ENCODE data around the gene SPDYE4. TPM values are rescaled to one million over a fixed set of nuclear protein-coding genes. Genes with fewer than 3 reads are reported as not detected.

SPDYE4 gene
- total RNA-seq, 1 donor from 2014 or later: not detected

GRCh38 chr17:8744086-8744785 lies 14.1 kb downstream of the SPDYE4 start:
- intact Hi-C loops (cut with DNase I): loop anchor here (2.0 to 10.0 kb wide), 2 partner anchors 333 to 359 kb away; partner anchors contain the start of gene RPL26
- DNase-seq (ENCODE audit: low spot score): peak; percentile 67

GRCh38 chr17:8742819-8743218 lies 15.5 kb downstream of the SPDYE4 start:
- peak; percentile 15 for DNase-seq (ENCODE audit: low spot score)
- intact Hi-C loops (cut with DNase I): loop anchor here (10.0 kb wide), 1 partner anchor 358 kb away; the partner anchor contains the start of gene RPL26

GRCh38 chr17:8742274-8742673 lies 16.1 kb downstream of the SPDYE4 start:
- intact Hi-C loops (cut with DNase I): loop anchor here (10.0 kb wide), 1 partner anchor 357 kb away; the partner anchor contains the start of gene RPL26
- peak; percentile 7 for DNase-seq (ENCODE audit: low spot score)

DNA sequence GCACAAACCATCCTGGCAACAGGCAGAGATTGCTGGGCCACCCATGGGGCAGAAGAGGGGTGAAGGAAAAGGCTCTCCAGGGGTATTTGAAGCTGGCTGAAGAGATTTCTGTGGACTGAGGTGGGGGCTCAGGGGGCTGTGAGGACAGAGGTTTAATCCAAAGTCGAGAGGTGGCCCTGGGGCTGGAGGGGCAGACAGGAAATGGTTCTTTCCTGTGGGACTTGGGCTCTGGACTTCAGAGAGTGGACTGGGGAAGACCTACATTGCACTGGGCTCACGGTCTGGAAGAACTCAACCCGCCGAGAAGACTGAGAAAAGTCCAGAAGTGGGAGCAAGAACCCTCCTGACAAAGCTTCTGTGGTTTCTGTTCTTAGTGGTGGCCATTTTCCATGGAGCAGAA lies 16.6 kb downstream of the SPDYE4 start:
- intact Hi-C loops (cut with DNase I): loop anchor here (10.0 kb wide), 1 partner anchor 357 kb away; the partner anchor contains the start of gene RPL26
- DNase-seq (ENCODE audit: low spot score): peak; percentile 69

DNA sequence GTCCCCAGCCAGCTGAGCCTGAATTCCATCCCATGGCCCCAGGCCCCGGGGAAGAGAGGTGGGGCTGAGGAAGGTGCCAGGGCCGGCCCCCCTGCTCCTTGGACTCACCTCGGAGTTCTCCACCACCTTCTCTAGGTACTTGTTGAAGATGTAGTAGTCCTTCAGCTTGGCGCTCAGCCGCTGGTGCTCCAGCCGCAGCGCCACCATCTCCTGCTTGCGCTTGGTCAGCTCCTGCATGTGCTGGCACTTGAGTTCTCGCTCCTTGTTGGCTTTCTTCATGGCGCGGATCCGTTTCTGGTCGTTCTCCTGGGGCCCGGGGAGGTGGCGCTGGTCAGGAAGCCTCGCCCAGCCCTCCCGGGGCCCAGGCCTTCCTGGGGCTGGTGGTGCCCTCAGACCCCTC lies 17.0 kb downstream of the SPDYE4 start:
- intact Hi-C loops (cut with DNase I): loop anchor here (10.0 kb wide), 1 partner anchor 357 kb away; the partner anchor contains the start of gene RPL26
- peak; percentile 67 for DNase-seq (ENCODE audit: low spot score)

- DNase-seq (ENCODE audit: low spot score): peak; percentile 56
- intact Hi-C loops (cut with DNase I): loop anchor here (10.0 kb wide), 1 partner anchor 356 kb away; the partner anchor contains the start of gene RPL26
These were observed 17.9 kb downstream of the SPDYE4 start for GRCh38 chr17:8740486-8740885.

GRCh38 chr17:8739097-8739496 lies 19.2 kb downstream of the SPDYE4 start:
- DNase-seq (ENCODE audit: low spot score): peak; percentile 46
- intact Hi-C loops (cut with DNase I): no loop called here

DNA sequence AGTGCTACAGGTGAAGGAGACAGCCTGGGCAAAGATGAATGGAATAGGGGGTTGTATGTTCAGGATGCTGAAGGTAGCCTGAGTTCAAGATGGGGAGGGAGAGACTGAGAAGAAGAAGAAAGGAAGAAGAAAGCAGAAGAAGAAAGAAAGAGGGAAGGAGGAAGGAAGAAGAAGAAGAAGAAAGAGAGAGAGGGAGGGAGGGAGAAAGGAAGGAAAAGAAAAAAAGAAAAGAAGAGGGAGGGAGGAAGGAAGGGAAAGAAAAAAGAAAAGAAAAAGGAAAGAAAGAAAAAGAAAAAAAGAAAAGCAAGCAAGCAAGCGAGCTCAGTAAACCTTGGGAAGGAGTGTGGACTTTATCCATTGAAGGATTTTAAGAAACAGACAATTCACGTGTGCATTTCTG lies 21.6 kb downstream of the SPDYE4 start:
- intact Hi-C loops (cut with DNase I): no loop called here

GRCh38 chr17:8736362-8736761 lies 22.0 kb downstream of the SPDYE4 start:
- intact Hi-C loops (cut with DNase I): no loop called here
- peak; percentile 61 for DNase-seq (ENCODE audit: low spot score)

More for the DNA sequence above, 21.6 kb downstream of the SPDYE4 start:
- no peak for DNase-seq (ENCODE audit: low spot score)

DNA sequence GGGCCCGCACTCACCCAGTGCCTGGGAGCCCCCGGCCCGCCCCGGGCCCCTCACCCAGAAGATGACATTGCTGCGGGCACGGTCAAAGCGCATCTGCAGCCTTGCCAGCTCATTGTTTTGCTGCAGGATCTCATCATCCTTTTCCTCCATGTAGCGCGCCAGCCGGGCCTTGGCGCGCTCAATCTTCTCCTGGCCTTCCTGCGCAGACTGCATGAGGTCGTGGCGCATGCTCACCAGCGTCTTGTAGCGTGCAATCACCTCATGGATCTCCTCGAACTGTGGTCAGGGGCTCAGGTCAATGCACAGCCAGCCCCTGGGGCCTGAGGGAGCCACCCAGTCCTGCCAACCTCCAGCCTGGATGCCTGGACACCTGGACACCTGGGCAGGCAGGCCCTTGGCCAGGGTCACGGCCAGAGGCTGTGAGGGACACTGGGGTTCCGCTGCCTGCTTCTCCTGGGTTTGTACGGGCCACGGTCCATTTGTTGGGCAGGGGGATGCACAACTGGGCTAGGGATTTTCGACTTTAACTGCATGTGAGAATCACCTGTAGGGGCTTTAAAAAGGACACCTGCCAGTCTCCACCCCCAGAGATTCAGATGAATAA lies 22.9 kb downstream of the SPDYE4 start:
- DNase-seq (ENCODE audit: low spot score): peak; percentile 55
- intact Hi-C loops (cut with DNase I): no loop called here

- no peak for DNase-seq (ENCODE audit: low spot score)
- intact Hi-C loops (cut with DNase I): no loop called here
These were observed 23.5 kb downstream of the SPDYE4 start for GRCh38 chr17:8734876-8735275.

- intact Hi-C loops (cut with DNase I): no loop called here
- DNase-seq (ENCODE audit: low spot score): no peak
These were observed 25.8 kb downstream of the SPDYE4 start for GRCh38 chr17:8732406-8733085.

- peak; percentile 47 for DNase-seq (ENCODE audit: low spot score)
- intact Hi-C loops (cut with DNase I): no loop called here
These were observed 28.5 kb downstream of the SPDYE4 start for GRCh38 chr17:8729860-8730259.

GRCh38 chr17:8729421-8729820 lies 28.9 kb downstream of the SPDYE4 start:
- intact Hi-C loops (cut with DNase I): no loop called here
- no peak for DNase-seq (ENCODE audit: low spot score)

DNA sequence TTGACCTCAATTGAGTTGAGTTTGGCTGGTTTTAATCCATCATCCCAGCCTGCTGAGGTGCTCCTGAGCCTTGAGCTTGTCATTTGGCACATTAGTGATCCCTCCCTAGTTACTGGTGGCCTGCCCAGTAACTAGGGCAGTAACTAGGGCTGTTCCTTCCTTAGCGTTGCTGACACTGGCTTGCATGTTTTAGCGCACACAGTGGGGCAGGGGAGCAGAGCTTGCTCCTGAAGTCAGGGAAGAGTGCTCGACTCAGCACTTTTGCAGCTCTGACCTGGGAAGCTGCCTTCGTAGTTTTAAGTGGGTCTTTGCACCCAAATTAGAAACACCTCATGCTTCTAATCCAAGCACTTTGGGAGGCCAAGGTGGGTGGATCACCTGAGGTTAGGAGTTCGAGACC lies 29.4 kb downstream of the SPDYE4 start:
- peak; percentile 20 for DNase-seq (ENCODE audit: low spot score)
- intact Hi-C loops (cut with DNase I): no loop called here

DNA sequence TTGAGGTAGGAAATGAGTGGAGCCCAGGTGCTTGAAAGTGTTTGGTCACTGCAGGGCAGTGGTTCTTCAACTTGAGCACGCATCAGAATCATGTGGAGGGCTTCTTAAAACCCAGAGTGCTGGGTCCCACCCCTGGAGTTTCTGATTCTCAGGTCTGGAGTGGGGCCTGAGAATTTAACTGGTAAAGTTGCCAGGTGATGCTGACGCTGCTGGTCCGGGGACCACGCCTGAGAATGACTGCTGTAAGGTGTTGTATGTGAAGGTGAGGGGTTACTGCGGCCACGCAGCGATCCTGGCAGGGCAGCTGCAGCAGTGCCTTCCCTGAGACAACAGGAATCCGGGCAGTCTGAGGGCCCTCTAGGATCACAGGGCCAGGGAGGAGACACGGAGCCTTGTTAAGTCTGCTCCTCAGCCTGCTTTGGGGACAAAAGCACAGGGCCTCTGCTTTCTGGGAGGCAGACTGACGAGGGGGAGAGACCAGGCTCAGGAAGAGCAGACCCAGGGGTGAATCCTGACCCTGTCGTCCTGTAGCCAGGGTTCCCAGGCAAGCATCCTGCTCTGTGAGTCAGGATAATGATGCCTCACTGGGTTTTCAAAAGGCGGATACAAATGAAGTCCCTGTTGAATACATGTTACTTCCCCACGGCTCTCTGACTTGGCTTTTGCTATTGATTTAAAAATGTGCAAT lies 30.0 kb downstream of the SPDYE4 start:
- intact Hi-C loops (cut with DNase I): no loop called here
- peak; percentile 63 for DNase-seq (ENCODE audit: low spot score)

GRCh38 chr17:8726941-8727555 lies 31.3 kb downstream of the SPDYE4 start:
- DNase-seq (ENCODE audit: low spot score): peak; percentile 44
- intact Hi-C loops (cut with DNase I): no loop called here

DNA sequence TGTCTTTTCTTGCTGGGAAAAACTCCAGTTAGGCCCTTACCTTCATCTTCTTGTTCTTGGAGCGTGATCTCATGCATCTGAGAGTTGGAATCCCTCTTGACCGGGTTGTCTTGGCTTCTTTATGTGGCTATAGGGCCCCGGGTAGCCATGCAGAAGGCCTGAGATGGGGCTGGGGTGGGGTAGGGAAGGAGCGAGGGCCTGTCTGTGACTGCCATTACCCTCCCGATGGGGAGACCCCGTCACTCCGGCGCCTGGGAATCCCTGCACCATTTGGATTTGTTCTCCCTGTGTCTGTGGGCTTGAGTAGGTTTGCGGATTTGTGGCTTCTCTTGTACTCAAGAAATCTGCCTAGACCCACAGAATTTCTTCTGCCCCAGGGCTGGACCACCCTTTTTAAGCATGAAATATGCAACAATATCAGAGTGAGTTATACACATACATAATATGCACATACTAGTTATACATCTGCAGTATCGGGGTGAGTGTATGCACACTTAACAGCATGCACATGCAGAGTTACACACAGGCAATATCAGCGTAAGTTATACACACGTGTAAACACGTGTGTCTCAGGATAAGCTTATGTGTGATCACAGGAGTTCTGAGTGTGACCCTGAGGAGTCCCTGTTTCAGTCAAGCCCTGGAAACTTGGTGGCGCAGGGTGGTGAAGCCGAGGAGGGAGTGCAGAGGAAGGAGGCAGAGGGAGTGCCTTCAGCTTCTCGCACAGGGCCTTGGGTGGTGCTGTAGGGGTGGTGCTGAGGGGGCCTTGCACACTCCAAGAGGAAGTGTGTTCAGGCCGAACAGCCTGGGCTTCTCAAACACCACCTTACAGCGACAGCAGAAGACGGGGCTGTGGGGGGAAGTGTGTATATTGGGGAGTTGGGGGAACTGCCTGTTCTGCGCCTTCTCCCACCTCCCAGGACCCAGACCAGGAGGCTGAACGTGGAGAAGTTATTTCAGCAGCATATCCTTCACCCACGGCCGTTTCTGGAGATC lies 32.2 kb downstream of the SPDYE4 start:
- peak; percentile 61 for DNase-seq (ENCODE audit: low spot score)
- intact Hi-C loops (cut with DNase I): no loop called here
